HCT116 (cell line): ENCODE data around the gene ZNF569.

Experiments used
- CEBPB ChIP-seq: IDR thresholded peaks from 2 replicates; pipeline ENCODE4 v1.6.1; 2012; ENCODE audit warnings: low read depth
- EGR1 ChIP-seq: IDR thresholded peaks from 2 replicates; pipeline ENCODE4 v1.6.1; 2012; ENCODE audit warnings: low read depth
- ELF1 ChIP-seq: IDR thresholded peaks from 2 replicates; pipeline ENCODE4 v1.6.1; 2012; ENCODE audit warnings: low read depth, borderline replicate concordance
- EZH2 ChIP-seq: fragments of 200-600 bp; sonication (generic); IDR thresholded peaks from 2 replicates; pipeline ENCODE4 v1.6.1; 2017; ENCODE audit warnings: antibody characterized with exemption, mixed run types
- EZH2phosphoT487 ChIP-seq: fragments of 200-600 bp; IDR thresholded peaks from 2 replicates; pipeline ENCODE4 v1.6.1; 2018; ENCODE audit warnings: antibody characterized with exemption, borderline replicate concordance
- JUND ChIP-seq: IDR thresholded peaks from 2 replicates; pipeline ENCODE4 v1.6.1; 2012
- POLR2A ChIP-seq: IDR thresholded peaks from 2 replicates; pipeline ENCODE4 v1.7.0; 2011; ENCODE audit warnings: borderline replicate concordance; ENCODE audit not compliant: insufficient read depth, insufficient read length; ENCODE audit errors: extremely low read depth
- POLR2AphosphoS5 ChIP-seq: IDR thresholded peaks from 2 replicates; pipeline ENCODE4 v1.6.1; 2011; ENCODE audit warnings: mild to moderate bottlenecking, low read depth, low read length, moderate library complexity
- RAD21 ChIP-seq: IDR thresholded peaks from 2 replicates; pipeline ENCODE4 v1.6.1; 2012; ENCODE audit warnings: low read depth, mild to moderate bottlenecking
- SIN3A ChIP-seq: IDR thresholded peaks from 2 replicates; pipeline ENCODE4 v1.6.1; 2012; ENCODE audit warnings: low read depth
- SP1 ChIP-seq: IDR thresholded peaks from 2 replicates; pipeline ENCODE4 v1.6.1; 2012; ENCODE audit warnings: low read depth
- TF ChIP-seq, protein P1 (sequence below), 3 experiments: fragments of 200-600 bp in 1 of 3; sonication (generic) in 1 of 3; IDR thresholded peaks in 2 of 3; conservative IDR thresholded peaks in 1 of 3; 2 replicates each; pipeline ENCODE4 v1.5.1; 2012 to 2017; ENCODE audit warnings: low read depth in 2 of 3, low read length in 2 of 3, antibody characterized with exemption in 1 of 3, borderline replicate concordance in 1 of 3, control low read depth in 1 of 3, mild to moderate bottlenecking in 1 of 3, mixed read lengths in 1 of 3, mixed run types in 1 of 3, moderate library complexity in 1 of 3; ENCODE audit not compliant: insufficient read depth in 1 of 3
- TF ChIP-seq, protein P2 (sequence below): IDR thresholded peaks from 2 replicates; pipeline ENCODE4 v1.6.1; 2012
- TF ChIP-seq, protein P3 (sequence below): IDR thresholded peaks from 2 replicates; pipeline ENCODE4 v1.6.1; 2012; ENCODE audit warnings: low read depth

- TF ChIP-seq EZH2phosphoT487 = no peak
- TF ChIP-seq POLR2A = no peak
- TF ChIP-seq, protein P1, sequence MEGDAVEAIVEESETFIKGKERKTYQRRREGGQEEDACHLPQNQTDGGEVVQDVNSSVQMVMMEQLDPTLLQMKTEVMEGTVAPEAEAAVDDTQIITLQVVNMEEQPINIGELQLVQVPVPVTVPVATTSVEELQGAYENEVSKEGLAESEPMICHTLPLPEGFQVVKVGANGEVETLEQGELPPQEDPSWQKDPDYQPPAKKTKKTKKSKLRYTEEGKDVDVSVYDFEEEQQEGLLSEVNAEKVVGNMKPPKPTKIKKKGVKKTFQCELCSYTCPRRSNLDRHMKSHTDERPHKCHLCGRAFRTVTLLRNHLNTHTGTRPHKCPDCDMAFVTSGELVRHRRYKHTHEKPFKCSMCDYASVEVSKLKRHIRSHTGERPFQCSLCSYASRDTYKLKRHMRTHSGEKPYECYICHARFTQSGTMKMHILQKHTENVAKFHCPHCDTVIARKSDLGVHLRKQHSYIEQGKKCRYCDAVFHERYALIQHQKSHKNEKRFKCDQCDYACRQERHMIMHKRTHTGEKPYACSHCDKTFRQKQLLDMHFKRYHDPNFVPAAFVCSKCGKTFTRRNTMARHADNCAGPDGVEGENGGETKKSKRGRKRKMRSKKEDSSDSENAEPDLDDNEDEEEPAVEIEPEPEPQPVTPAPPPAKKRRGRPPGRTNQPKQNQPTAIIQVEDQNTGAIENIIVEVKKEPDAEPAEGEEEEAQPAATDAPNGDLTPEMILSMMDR (IDR thresholded peaks at IDR 0.05 in 2 of 3, conservative IDR thresholded peaks at IDR 0.05 in 1 of 3; ENCODE audit: borderline replicate concordance in 1 of 3, insufficient read depth in 1 of 3, low read depth in 2 of 3, low read length in 2 of 3) = no peak
- TF ChIP-seq ELF1 = no peak
- no peak for TF ChIP-seq CEBPB
- TF ChIP-seq, protein P2, sequence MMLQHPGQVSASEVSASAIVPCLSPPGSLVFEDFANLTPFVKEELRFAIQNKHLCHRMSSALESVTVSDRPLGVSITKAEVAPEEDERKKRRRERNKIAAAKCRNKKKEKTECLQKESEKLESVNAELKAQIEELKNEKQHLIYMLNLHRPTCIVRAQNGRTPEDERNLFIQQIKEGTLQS = no peak
- TF ChIP-seq, protein P3, sequence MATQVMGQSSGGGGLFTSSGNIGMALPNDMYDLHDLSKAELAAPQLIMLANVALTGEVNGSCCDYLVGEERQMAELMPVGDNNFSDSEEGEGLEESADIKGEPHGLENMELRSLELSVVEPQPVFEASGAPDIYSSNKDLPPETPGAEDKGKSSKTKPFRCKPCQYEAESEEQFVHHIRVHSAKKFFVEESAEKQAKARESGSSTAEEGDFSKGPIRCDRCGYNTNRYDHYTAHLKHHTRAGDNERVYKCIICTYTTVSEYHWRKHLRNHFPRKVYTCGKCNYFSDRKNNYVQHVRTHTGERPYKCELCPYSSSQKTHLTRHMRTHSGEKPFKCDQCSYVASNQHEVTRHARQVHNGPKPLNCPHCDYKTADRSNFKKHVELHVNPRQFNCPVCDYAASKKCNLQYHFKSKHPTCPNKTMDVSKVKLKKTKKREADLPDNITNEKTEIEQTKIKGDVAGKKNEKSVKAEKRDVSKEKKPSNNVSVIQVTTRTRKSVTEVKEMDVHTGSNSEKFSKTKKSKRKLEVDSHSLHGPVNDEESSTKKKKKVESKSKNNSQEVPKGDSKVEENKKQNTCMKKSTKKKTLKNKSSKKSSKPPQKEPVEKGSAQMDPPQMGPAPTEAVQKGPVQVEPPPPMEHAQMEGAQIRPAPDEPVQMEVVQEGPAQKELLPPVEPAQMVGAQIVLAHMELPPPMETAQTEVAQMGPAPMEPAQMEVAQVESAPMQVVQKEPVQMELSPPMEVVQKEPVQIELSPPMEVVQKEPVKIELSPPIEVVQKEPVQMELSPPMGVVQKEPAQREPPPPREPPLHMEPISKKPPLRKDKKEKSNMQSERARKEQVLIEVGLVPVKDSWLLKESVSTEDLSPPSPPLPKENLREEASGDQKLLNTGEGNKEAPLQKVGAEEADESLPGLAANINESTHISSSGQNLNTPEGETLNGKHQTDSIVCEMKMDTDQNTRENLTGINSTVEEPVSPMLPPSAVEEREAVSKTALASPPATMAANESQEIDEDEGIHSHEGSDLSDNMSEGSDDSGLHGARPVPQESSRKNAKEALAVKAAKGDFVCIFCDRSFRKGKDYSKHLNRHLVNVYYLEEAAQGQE = no peak
- TF ChIP-seq JUND = no peak
- no peak for TF ChIP-seq POLR2AphosphoS5
- no peak for TF ChIP-seq SP1
- TF ChIP-seq RAD21 = no peak
- no peak for TF ChIP-seq EGR1
- no peak for TF ChIP-seq EZH2
- TF ChIP-seq SIN3A = no peak
Observed at GRCh38 chr19:37389234-37389633, 78.0 kb downstream of the ZNF569 start.
